T-helper 9 cell (primary cell): ENCODE measurements around the gene ZNF154.
"Not testable (repeated sequence)": the region's sequence is repeated elsewhere in the genome, so short reads cannot be mapped to it uniquely, and the experiment has no call there.

Experiments
- DNase-seq: peaks from one replicate; pipeline ENCODE4 v3.0.0-alpha.2; 2020
- total RNA-seq, 2 donors: gene quantifications; one replicate each; lab custom pipeline; 2026; lab: John Stamatoyannopoulos, UW

ZNF154 gene
- 8.0 to 10.6 reads per million in 2 donors for total RNA-seq

GRCh38 chr19:57708641-57709361 is at the start of gene ZNF154:
TSS of gene ZNF154 (minus strand) at chr19:57709204. CDS start at chr19:57708971, 233 bp downstream.
- DNase-seq, result no peak

DNA sequence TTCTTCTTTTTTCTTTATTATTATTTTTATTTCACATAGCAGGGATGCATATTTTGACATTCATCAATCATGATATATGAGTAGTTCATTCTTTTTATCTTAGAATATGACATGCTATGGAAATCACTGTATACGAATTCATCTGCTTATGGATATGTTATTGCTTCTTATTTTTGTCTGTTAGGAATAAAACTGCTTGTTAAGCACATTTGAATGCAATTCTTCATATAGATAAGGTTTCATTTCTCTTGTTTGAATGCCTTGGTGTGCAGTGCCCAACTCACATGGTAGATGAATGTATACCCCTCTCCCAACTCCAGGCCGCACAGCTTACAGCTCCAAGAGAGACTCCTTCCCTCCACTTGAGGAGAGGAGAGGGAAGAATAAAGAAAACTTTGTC is 48.9 kb upstream of the ZNF154 start:
- no peak for DNase-seq

- no peak for DNase-seq
These were observed 46.0 kb upstream of the ZNF154 start for GRCh38 chr19:57755031-57755430.

DNA sequence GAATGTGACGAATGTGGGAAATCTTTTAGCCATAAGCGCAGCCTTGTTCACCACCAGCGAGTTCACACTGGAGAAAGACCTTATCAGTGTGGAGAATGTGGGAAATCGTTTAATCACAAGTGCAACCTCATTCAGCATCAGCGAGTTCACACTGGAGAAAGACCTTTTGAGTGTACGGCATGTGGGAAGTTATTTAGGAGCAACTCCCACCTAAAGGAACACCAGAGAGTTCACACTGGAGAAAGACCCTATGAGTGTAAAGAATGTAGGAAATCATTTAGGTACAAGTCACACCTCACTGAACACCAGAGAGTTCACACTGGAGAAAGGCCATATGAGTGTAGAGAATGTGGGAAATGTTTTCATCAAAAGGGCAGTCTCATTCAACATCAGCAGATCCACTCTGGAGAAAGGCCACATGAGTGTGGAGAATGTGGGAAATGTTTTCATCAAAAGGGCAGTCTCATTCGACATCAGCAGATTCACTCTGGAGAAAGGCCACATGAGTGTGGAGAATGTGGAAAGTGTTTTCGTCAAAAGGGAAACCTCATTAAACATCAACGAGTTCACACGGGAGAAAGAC is 45.2 kb upstream of the ZNF154 start:
- no peak for DNase-seq

- DNase-seq, result no peak
These were observed 39.0 kb upstream of the ZNF154 start for GRCh38 chr19:57748029-57748428.

DNA sequence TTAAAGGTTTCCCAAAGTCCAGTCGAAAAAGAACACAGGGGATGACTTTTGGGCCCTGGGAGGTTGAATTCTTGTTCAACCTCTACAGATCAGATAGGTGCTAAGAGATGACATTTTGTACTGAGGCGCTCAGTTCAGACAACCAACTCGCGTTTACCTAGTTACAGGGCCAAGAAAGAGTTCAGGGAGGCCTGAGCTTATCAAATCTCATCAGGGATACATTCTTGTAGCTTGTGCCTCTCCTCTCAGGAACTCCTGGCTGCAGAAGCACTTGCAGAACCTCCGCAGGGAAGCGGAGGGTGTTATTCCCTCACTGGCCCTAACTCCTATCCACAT is 38.4 kb upstream of the ZNF154 start:
- DNase-seq, result no peak

- peak; percentile 63 for DNase-seq
These were observed 37.8 kb upstream of the ZNF154 start, which contains the start of gene ZNF776 for GRCh38 chr19:57746580-57747471. TSS of gene ZNF776 (plus strand) at chr19:57746815. CDS start at chr19:57747059, 244 bp downstream.

GRCh38 chr19:57738770-57739169 is 29.8 kb upstream of the ZNF154 start:
- not testable (repeated sequence) for DNase-seq

GRCh38 chr19:57738320-57738719 is 29.3 kb upstream of the ZNF154 start:
- not testable (repeated sequence) for DNase-seq

GRCh38 chr19:57720878-57721277 is 11.9 kb upstream of the ZNF154 start:
- DNase-seq, result no peak

- DNase-seq, result no peak
These were observed 11.0 kb upstream of the ZNF154 start for GRCh38 chr19:57719901-57720519.

- no peak for DNase-seq
These were observed 10.4 kb upstream of the ZNF154 start for GRCh38 chr19:57719424-57719823.

- DNase-seq, result no peak
These were observed 3.2 kb upstream of the ZNF154 start for GRCh38 chr19:57712222-57712621.

DNA sequence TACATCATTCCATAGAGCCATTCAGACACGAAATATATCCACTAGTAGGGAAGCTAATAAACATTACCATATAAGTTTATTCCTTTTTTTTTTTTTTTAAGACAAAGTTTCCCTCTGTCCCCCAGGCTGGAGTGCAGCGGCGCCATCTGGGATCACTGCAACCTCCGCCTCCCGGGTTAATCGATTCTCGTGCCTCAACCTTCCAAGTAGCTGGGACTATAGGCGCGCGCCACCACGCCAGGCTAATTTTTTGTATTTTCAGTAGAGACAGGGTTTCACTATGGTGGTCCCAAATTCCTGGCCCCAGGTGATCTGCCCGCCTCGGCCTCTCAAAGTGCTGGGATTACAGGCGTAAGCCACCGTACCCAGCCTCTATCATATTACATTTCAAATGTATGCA is 612 bp upstream of the ZNF154 start:
- no peak for DNase-seq

DNA sequence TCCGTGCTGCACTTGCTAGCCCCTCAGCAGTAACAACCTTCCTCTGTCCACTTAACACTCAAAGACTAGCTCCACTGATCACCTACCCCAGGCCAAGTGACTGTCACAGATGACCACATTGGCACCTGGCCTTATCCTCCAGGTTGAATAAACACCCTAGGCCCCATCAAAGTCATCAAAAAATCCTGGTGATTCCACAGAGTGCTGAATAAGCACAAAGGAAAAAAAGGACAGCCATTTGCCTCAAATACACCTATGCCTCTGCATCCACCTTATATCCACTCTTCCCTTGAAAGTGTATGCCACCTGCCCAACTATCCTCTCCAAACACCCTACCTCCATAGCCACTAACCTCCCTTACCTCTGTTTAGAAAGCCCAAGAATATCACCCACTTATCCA is 2.7 kb downstream of the ZNF154 start:
- no peak for DNase-seq

- DNase-seq, result no peak
These were observed 7.4 kb downstream of the ZNF154 start for GRCh38 chr19:57701625-57702024.

GRCh38 chr19:57689750-57690149 is 19.3 kb downstream of the ZNF154 start:
- DNase-seq, result no peak

GRCh38 chr19:57688011-57688763 is 20.8 kb downstream of the ZNF154 start:
- DNase-seq, result no peak

DNA sequence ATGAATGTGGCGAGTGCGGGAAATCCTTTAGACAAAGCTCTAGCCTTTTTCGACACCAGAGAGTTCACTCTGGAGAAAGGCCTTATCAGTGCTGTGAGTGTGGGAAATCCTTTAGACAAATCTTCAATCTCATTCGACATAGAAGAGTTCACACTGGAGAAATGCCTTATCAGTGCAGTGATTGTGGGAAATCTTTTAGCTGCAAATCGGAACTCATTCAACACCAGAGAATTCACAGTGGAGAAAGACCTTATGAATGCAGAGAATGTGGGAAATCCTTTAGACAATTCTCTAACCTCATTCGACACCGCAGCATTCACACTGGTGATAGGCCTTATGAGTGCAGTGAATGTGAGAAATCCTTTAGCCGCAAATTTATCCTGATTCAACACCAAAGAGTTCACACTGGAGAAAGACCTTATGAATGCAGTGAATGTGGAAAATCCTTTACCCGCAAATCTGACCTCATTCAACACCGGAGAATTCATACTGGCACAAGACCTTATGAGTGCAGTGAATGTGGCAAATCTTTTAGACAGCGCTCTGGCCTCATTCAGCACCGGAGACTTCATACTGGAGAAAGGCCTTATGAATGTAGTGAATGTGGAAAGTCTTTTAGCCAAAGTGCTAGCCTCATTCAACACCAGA is 21.5 kb downstream of the ZNF154 start:
- DNase-seq, result no peak

- no peak for DNase-seq
These were observed 22.3 kb downstream of the ZNF154 start for GRCh38 chr19:57686727-57687126.

DNA sequence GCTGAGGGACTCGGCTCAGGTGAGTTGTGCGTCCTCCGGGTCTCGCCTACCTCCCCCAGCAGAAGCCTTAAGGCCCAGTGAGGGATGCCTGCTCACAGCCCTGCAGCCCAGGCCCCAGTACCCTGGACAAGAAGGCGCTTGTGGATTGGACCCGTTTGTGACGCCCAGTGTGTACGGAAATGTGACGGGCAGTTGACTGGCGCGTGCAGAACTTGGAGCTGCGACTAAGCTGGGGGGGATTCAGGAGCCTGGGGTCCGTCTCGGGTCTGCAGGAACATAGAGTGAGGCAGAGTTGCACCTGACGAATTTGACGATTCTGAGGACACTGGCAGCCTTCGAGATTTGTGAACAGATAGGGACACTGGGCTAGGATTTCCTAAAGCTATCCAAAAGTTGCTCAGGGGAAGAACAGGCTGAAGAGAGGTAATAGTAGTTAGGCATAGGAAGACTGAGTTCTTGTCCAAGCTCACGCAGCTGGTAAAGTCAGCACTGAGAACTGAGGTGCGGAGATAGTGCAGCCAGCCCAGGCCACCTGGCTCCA is 26.7 kb downstream of the ZNF154 start:
- no peak for DNase-seq
